Urinary bladder (tissue), 4 donors: Measurements from ENCODE around the gene HPSE. TPM values are rescaled to one million over a fixed set of nuclear protein-coding genes. Genes with fewer than 3 reads are reported as not detected.
"Not testable (repeated sequence)": the region's sequence is repeated elsewhere in the genome, so short reads cannot be mapped to it uniquely, and the experiment has no call there.

ENCODE experiments used
- DNase-seq: peaks from one replicate; pipeline ENCODE4 v3.0.0-alpha.2; 2015; ENCODE audit errors: extremely low spot score
- H3K27ac ChIP-seq: one replicate; pipeline ENCODE4 v1.5.1; 2013; ENCODE audit warnings: low read depth, mild to moderate bottlenecking, moderate library complexity
- H3K36me3 ChIP-seq: one replicate; pipeline ENCODE4 v1.6.1; 2013; ENCODE audit warnings: mild to moderate bottlenecking, moderate library complexity; ENCODE audit not compliant: insufficient read depth
- H3K4me1 ChIP-seq: one replicate; pipeline ENCODE4 v1.6.1; 2013; ENCODE audit warnings: mild to moderate bottlenecking, moderate library complexity; ENCODE audit not compliant: insufficient read depth
- H3K4me3 ChIP-seq: one replicate; pipeline ENCODE4 v1.5.1; 2013; ENCODE audit warnings: low read depth, low read length
- WGBS: extraction: QIAGEN DNeasy Blood & Tissue Kit; methylation state at CpG from one replicate; pipeline ENCODE4 v1.1.7; 2013; 5-methylcytosine and 5-hydroxymethylcytosine counted together
- polyA plus RNA-seq: library from polyadenylated mRNA; stranded (reverse); fragments of 200-250 nt; gene quantifications from one replicate; pipeline ENCODE4 v1.2.3, GENCODE V29; 2013
- total RNA-seq: library from RNA; depleted of rRNA; stranded (reverse); fragments of >200 nt; gene quantifications from one replicate; pipeline ENCODE4 v1.2.3, GENCODE V29; 2014
- donor health status: healthy with polysubstance abuse.
- donor health status: healthy.

The HPSE gene
- total and polyA plus RNA-seq, 2 donors, result 0.90 to 1.2 TPM

GRCh38 chr4:83320548-83320947 is 14.1 kb downstream of the HPSE start:
- Histone ChIP-seq H3K4me3 (no peak overlapping the region), H3K36me3 (no peaks in the 10 kb centered on the region), H3K27ac (no peak overlapping the region), H3K4me1 (no peaks in the 10 kb centered on the region)
- DNase-seq, result no peak
- WGBS, result 66% methylated on average over 5 of the region's 5 CpGs

GRCh38 chr4:83318666-83319065 is 16.0 kb downstream of the HPSE start:
- Histone ChIP-seq H3K36me3 (no peaks in the 10 kb centered on the region), H3K27ac (no peak overlapping the region), H3K4me1 (no peaks in the 10 kb centered on the region), H3K4me3 (no peak overlapping the region)
- DNase-seq, result no peak
- 80% methylated on average over 3 of the region's 3 CpGs for WGBS

- no peaks in the 10 kb centered on the region for H3K4me1 ChIP-seq
- DNase-seq, result no peak
- 67% methylated on average over 4 of the region's 4 CpGs for WGBS
- no peak overlapping the region for H3K4me3 ChIP-seq
- H3K36me3 ChIP-seq, result peaks cover 1% of the 10 kb centered on the region
- H3K27ac ChIP-seq, result no peak overlapping the region
These were observed 17.0 kb downstream of the HPSE start for GRCh38 chr4:83317671-83318070.

DNA sequence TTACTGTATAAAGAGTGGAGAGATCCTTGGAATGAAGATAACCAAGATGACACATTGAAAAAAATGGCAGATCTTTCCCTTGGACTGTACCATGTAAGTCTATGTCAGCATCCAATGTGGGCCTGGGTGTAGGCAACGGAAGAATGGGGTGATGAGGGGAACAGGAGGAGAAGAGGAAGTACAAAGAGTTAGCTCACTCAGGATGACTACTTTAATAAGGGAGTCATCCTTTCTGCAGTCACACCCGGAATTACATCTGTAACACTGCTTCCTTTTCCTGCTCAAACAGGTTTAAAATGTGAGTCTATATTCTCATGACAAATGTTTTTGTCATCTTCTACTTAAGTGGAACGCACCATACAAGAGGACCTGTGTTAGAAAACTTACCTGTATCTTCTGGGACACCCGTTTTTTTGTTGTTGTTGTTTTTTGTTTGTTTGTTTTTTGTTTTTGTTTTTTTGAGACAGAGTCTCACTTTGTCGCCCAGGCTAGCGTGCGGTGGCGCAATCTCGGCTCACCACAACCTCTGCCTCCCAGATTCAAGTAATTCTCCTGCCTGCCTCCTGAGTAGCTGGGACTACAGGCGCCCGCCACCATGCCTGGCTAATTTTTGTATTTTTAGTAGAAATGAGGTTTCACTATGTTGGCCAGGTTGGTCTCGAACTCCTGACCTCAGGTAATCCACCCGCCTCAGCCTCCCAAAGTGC is 18.0 kb downstream of the HPSE start:
- Histone ChIP-seq H3K27ac (no peak overlapping the region), H3K4me3 (no peak overlapping the region), H3K4me1 (no peaks in the 10 kb centered on the region), H3K36me3 (peaks cover 1% of the 10 kb centered on the region)
- 83% methylated on average over 13 of the region's 13 CpGs for WGBS
- no peak for DNase-seq

DNA sequence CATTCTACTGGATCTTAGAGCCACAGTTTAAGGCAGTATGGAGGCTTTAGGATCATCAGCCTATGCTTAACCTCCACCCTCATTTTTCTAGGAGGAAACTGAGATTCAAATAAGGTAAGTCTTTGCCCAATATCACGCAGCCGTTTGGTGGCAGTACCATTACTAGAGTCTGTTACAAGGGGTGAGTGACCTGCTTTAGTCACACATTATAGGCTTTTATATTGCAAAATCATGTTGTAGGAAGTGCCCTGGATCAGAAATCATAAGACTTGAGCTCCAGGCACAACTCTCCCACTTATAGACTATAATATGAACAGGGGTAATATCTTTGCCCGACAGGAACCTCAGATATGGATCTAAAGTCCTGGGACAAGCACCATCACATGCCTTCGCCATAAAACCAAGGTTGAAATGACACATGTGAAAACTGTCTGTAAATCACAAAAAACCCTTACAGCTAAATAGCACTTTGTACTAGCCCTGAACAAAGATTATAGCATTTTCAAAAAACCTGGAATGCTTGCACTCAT is 19.2 kb downstream of the HPSE start:
- Histone ChIP-seq H3K27ac (no peak overlapping the region), H3K4me1 (no peaks in the 10 kb centered on the region), H3K4me3 (no peak overlapping the region), H3K36me3 (peaks cover 1% of the 10 kb centered on the region)
- WGBS, result 82% methylated on average over 4 of the region's 4 CpGs
- no peak for DNase-seq

DNA sequence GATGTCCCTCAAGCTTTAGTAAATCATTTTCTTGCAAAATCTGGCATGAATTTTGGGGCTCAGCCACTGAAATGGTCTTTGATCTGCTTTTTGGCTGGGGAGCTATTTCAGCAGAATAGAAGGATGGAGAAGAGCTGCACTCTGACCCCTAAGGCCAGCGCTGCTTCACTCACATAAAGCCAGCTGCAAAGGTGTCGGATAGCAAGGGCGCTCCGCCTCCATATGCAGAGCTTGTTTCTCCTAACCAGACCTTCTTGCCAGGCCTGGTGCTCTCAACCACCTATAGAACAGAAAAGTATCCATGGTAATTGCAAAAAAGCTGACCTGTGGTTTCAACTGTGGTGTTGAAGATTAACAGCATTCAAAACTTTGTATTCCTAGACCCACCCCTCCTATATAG is 26.0 kb downstream of the HPSE start:
- Histone ChIP-seq H3K27ac (no peak overlapping the region), H3K36me3 (peaks cover 1% of the 10 kb centered on the region), H3K4me1 (no peaks in the 10 kb centered on the region), H3K4me3 (no peak overlapping the region)
- DNase-seq, result no peak
- 66% methylated on average over 4 of the region's 4 CpGs for WGBS

DNA sequence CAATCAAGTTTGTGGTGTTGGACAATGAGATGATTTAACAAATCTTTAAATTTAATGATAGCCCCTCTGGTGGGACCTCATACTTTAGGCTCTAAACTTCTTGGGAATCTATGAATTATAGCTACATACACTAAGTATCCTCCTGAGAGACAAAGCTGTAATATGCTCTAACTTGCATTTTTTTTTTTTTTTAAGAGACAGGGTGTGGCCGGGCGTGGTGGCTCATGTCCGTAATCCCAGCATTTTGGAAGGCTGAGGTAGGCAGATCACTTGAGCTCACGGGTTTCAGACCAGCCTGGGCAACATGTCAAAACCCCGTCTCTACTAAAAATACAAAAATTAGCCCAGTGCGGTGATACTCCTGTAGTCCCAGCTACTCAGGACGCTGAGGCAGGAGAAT is 26.7 kb downstream of the HPSE start:
- WGBS, result 79% methylated on average over 7 of the region's 7 CpGs
- no peaks in the 10 kb centered on the region for H3K4me1 ChIP-seq
- no peak for DNase-seq
- H3K36me3 ChIP-seq, result no peaks in the 10 kb centered on the region
- no peak overlapping the region for H3K4me3 ChIP-seq
- H3K27ac ChIP-seq, result no peak overlapping the region

DNA sequence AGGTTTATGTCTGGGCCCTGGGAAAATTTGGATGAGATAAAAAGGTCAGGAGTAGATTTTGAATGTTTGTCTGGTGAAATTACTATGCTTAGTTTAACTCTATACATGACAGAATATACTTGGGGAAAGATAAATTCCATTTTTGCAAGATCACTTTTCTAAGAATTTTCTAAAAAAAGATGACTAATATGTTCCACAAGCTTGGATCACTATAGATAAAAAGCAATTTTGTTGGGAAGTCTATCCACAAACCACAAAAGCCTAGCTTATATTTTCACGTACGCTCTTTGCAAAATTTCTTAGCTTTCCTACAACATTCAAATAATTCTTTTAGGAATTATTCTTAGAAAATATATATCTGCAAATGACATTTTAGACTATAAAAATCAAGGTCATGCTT is 29.5 kb downstream of the HPSE start:
- WGBS, result 60% methylated on average over 2 of the region's 2 CpGs
- Histone ChIP-seq H3K36me3 (no peaks in the 10 kb centered on the region), H3K27ac (no peak overlapping the region), H3K4me3 (no peak overlapping the region), H3K4me1 (no peaks in the 10 kb centered on the region)
- DNase-seq, result no peak

GRCh38 chr4:83297548-83298260 is 36.9 kb downstream of the HPSE start:
- no peak for DNase-seq
- Histone ChIP-seq H3K4me1 (no peaks in the 10 kb centered on the region), H3K36me3 (no peaks in the 10 kb centered on the region), H3K4me3 (no peak overlapping the region), H3K27ac (no peak overlapping the region)
- 67% methylated on average over 3 of the region's 3 CpGs for WGBS

- no peak for DNase-seq
- Histone ChIP-seq H3K27ac (no peak overlapping the region), H3K4me3 (no peak overlapping the region), H3K4me1 (no peaks in the 10 kb centered on the region), H3K36me3 (no peaks in the 10 kb centered on the region)
- 76% methylated on average over 8 of the region's 8 CpGs for WGBS
These were observed 41.2 kb downstream of the HPSE start for GRCh38 chr4:83293305-83294046.

DNA sequence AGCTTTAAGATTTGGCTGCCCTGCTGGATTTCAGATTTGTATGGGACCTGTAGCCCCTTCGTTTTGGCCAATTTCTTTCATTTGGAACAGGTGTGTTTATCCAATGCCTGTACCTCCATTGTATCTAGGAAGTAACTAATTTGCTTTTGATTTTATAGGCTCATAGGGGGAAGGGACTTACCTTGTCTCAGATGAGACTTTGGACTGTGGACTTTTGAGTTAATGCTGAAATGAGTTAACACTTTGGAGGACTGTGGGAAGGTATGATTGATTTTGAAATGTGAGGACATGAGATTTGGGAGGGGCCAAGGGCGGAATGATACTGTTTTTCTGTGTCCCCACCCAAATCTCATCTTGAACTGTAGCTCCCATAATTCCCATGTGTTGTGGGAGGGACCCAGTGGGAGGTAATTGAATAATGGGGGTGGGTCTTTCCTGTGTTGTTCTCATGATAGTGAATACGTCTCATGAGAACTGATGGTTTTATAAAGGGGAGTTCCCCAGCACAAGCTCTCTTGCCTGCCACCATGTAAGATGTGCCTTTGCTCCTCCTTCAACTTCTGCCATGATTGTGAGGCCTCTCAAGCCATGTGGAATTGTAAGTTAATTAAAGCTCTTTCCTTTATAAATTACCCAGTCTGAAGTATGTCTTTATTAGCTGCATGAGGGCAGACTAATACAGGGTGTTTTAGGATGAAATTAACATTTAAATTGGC is 44.4 kb downstream of the HPSE start:
- not testable (repeated sequence) for H3K4me3 ChIP-seq, H3K36me3 ChIP-seq, H3K27ac ChIP-seq, H3K4me1 ChIP-seq, DNase-seq
- WGBS, result 75% methylated on average over 3 of the region's 3 CpGs

DNA sequence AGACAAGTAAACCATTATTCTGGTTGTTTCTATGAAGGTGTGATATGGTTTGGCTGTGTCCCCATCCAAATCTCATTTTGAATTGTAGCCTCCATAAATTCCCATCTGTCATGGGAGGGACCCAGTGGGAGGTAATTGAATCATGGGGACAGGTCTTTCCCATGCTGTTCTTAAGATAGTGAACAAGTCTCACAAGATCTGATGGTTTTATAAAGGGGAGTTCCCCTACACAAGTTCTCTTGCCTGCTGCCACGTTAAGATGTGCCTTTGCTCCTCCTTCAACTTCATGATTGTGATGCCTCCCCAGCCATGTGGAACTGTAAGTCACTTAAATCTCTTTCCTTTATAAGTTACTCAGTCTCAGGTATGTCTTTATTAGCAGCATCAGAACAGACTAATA is 46.3 kb downstream of the HPSE start:
- not testable (repeated sequence) for H3K4me1 ChIP-seq, DNase-seq, H3K27ac ChIP-seq, H3K36me3 ChIP-seq, H3K4me3 ChIP-seq
- 25% methylated on average over 1 of the region's 1 CpG for WGBS

- DNase-seq, result no peak
- Histone ChIP-seq H3K27ac (peak overlapping the region; percentile 84), H3K4me3 (peak overlapping the region; percentile 49), H3K4me1 (no peaks in the 10 kb centered on the region), H3K36me3 (no peaks in the 10 kb centered on the region)
- 1% methylated on average over 9 of the region's 9 CpGs for WGBS
These were observed 49.6 kb downstream of the HPSE start for GRCh38 chr4:83285055-83285407.
